ENCODE data around the gene COQ9.
"Not testable (repeated sequence)": the region's sequence is repeated elsewhere in the genome, so short reads cannot be mapped to it uniquely, and the experiment has no call there.

The COQ9 gene

GRCh38 chr16:57447186-57447962, at the start of gene COQ9, which contains the start of gene CIAPIN1:
COQ9 (plus strand) TSS chr16:57447479; CDS start chr16:57447506, 27 bp downstream.
CIAPIN1 (minus strand) TSS chr16:57447385; CDS start chr16:57440928, 6,457 bp downstream.
- DNase-seq = peak; percentile 77

- not testable (repeated sequence) for DNase-seq
These were observed 49.8 kb upstream of the COQ9 start for GRCh38 chr16:57397493-57397892.

- no peak for DNase-seq
These were observed 45.2 kb upstream of the COQ9 start for GRCh38 chr16:57401943-57402640.

- DNase-seq = no peak
These were observed 43.1 kb upstream of the COQ9 start, which contains the start of gene CCL17 for GRCh38 chr16:57403965-57404817. CCL17 (plus strand) TSS chr16:57404767; CDS start chr16:57413933, 9,166 bp downstream.

GRCh38 chr16:57405097-57405496, 42.2 kb upstream of the COQ9 start:
- DNase-seq = no peak

GRCh38 chr16:57406881-57407280, 40.4 kb upstream of the COQ9 start:
- no peak for DNase-seq

- DNase-seq = no peak
These were observed 39.5 kb upstream of the COQ9 start for GRCh38 chr16:57407521-57408353.

- no peak for DNase-seq
These were observed 38.2 kb upstream of the COQ9 start for GRCh38 chr16:57409065-57409464.

- no peak for DNase-seq
These were observed 37.2 kb upstream of the COQ9 start for GRCh38 chr16:57409870-57410587.

- no peak for DNase-seq
These were observed 35.8 kb upstream of the COQ9 start for GRCh38 chr16:57411362-57411976.

GRCh38 chr16:57412584-57412983, 34.7 kb upstream of the COQ9 start:
- no peak for DNase-seq

- DNase-seq = no peak
These were observed 34.0 kb upstream of the COQ9 start for GRCh38 chr16:57413301-57413730.

GRCh38 chr16:57413733-57414132, 33.5 kb upstream of the COQ9 start:
- DNase-seq = no peak

- no peak for DNase-seq
These were observed 31.2 kb upstream of the COQ9 start for GRCh38 chr16:57416084-57416483.

GRCh38 chr16:57419506-57419905, 27.8 kb upstream of the COQ9 start:
- no peak for DNase-seq

GRCh38 chr16:57422026-57422944, 25.0 kb upstream of the COQ9 start:
- peak; percentile 23 for DNase-seq

GRCh38 chr16:57423152-57423551, 24.1 kb upstream of the COQ9 start:
- no peak for DNase-seq

GRCh38 chr16:57424583-57424982, 22.7 kb upstream of the COQ9 start:
- no peak for DNase-seq

- DNase-seq = no peak
These were observed 20.9 kb upstream of the COQ9 start for GRCh38 chr16:57426356-57426755.

GRCh38 chr16:57427307-57427706, 20.0 kb upstream of the COQ9 start:
- no peak for DNase-seq

All from kidney glomerular epithelial cell (primary cell).